Esophagus muscularis mucosa (tissue), 3 donors: ENCODE results near the gene IRS1.

Experiments used
- POLR2A ChIP-seq: fragments of 450-650 bp; IDR thresholded peaks from one replicate; pipeline ENCODE4 v1.6.1; 2017; ENCODE audit warnings: antibody characterized with exemption, moderate library complexity, mild to moderate bottlenecking, low read depth
- POLR2AphosphoS5 ChIP-seq, 2 donors: sonication (generic); formaldehyde crosslinking; IDR thresholded peaks; one replicate each; pipeline ENCODE4 v1.6.1; 2017; ENCODE audit warnings: antibody characterized with exemption in 2 of 2
- TF ChIP-seq, protein P1 (sequence below), 3 experiments: fragments of 200-600 bp in 2 of 3; fragments of 450-650 bp in 1 of 3; sonication (generic) in 2 of 3; IDR thresholded peaks; one replicate each; pipeline ENCODE4 v1.5.1; 2017 to 2019; ENCODE audit warnings: antibody characterized with exemption in 3 of 3, mild to moderate bottlenecking in 2 of 3, moderate library complexity in 1 of 3

- TF ChIP-seq, protein P1, sequence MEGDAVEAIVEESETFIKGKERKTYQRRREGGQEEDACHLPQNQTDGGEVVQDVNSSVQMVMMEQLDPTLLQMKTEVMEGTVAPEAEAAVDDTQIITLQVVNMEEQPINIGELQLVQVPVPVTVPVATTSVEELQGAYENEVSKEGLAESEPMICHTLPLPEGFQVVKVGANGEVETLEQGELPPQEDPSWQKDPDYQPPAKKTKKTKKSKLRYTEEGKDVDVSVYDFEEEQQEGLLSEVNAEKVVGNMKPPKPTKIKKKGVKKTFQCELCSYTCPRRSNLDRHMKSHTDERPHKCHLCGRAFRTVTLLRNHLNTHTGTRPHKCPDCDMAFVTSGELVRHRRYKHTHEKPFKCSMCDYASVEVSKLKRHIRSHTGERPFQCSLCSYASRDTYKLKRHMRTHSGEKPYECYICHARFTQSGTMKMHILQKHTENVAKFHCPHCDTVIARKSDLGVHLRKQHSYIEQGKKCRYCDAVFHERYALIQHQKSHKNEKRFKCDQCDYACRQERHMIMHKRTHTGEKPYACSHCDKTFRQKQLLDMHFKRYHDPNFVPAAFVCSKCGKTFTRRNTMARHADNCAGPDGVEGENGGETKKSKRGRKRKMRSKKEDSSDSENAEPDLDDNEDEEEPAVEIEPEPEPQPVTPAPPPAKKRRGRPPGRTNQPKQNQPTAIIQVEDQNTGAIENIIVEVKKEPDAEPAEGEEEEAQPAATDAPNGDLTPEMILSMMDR (IDR thresholded peaks at IDR 0.05): no peak
- no peak for TF ChIP-seq POLR2A
- TF ChIP-seq POLR2AphosphoS5 (IDR thresholded peaks at IDR 0.05): no peak
Measured at GRCh38 chr2:226698671-226699070, 100.9 kb downstream of the IRS1 start.
